ENCODE measurements around the gene VWA5A.

DNA sequence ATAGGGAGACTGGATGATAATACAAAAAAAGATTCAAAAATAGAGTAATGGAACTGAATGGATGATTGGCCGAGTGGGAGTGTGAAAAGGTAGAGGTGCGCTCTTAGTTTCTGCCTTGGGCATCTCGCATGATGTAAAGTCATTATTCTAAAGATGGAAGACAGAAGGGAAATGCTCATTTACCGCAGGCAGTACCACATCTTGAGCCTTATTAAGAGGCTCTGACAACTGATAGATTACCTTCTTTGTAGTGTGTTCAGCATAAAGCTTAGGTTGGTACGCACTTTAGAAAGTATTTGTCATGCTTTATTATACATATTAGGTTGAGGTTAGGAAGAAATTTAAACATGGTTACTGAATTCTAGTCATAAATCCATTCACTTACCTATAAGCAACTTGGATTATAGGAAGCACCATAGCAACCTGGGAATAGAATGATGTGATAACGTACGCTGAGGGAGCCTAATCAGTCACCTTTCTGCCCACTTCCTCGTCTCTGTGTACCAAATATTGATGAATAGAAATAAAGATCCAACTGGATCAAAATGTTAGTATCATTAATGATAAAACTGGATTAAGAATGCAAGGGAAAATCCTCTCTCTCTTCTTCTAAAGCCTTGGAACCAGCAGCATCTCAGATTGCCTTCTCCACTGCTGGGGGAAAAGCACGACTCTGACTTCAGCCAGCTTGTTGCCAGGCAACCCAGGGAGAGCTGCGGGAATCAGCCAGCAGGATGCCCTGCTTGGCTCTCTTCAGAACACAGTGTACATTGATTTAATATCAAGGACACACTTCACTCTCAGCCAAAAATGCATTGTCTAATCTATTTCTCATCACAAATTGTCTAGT lies 29.0 kb upstream of the VWA5A start:
- TF ChIP-seq, protein P1, sequence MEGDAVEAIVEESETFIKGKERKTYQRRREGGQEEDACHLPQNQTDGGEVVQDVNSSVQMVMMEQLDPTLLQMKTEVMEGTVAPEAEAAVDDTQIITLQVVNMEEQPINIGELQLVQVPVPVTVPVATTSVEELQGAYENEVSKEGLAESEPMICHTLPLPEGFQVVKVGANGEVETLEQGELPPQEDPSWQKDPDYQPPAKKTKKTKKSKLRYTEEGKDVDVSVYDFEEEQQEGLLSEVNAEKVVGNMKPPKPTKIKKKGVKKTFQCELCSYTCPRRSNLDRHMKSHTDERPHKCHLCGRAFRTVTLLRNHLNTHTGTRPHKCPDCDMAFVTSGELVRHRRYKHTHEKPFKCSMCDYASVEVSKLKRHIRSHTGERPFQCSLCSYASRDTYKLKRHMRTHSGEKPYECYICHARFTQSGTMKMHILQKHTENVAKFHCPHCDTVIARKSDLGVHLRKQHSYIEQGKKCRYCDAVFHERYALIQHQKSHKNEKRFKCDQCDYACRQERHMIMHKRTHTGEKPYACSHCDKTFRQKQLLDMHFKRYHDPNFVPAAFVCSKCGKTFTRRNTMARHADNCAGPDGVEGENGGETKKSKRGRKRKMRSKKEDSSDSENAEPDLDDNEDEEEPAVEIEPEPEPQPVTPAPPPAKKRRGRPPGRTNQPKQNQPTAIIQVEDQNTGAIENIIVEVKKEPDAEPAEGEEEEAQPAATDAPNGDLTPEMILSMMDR (IDR thresholded peaks at IDR 0.05) = no peak
- no peak for TF ChIP-seq CBX8 (IDR thresholded peaks at IDR 0.05)
- no peak for TF ChIP-seq POLR2A (IDR thresholded peaks at IDR 0.05; ENCODE audit: low read length)

All from A549 (cell line).